Ammon's horn (tissue), 1 donor: ENCODE measurements around the gene MYO7A.

Source experiments
- DNase-seq: peaks from one replicate; pipeline ENCODE4 v3.0.0-alpha.2; 2016; ENCODE audit warnings: low spot score

Gene MYO7A

GRCh38 chr11:77146261-77147035 lies 18.4 kb downstream of the MYO7A start:
- peak; percentile 29 for DNase-seq

GRCh38 chr11:77147036-77147315 lies 18.9 kb downstream of the MYO7A start:
- DNase-seq: no peak

- no peak for DNase-seq
These were observed 19.7 kb downstream of the MYO7A start for GRCh38 chr11:77147668-77148321.

GRCh38 chr11:77148963-77149715 lies 21.1 kb downstream of the MYO7A start:
- no peak for DNase-seq

- no peak for DNase-seq
These were observed 21.8 kb downstream of the MYO7A start for GRCh38 chr11:77149716-77150392.

- DNase-seq: no peak
These were observed 22.8 kb downstream of the MYO7A start for GRCh38 chr11:77150836-77151235.

- peak; percentile 22 for DNase-seq
These were observed 23.9 kb downstream of the MYO7A start for GRCh38 chr11:77151804-77152509.

GRCh38 chr11:77152846-77153245 lies 24.8 kb downstream of the MYO7A start:
- DNase-seq: no peak

- no peak for DNase-seq
These were observed 25.5 kb downstream of the MYO7A start for GRCh38 chr11:77153276-77154185.

GRCh38 chr11:77154381-77155081 lies 26.5 kb downstream of the MYO7A start:
- DNase-seq: peak; percentile 92

GRCh38 chr11:77155082-77155475 lies 27.0 kb downstream of the MYO7A start:
- no peak for DNase-seq

GRCh38 chr11:77155556-77156130 lies 27.6 kb downstream of the MYO7A start:
- no peak for DNase-seq

- no peak for DNase-seq
These were observed 28.6 kb downstream of the MYO7A start for GRCh38 chr11:77156396-77157195.

- no peak for DNase-seq
These were observed 30.1 kb downstream of the MYO7A start for GRCh38 chr11:77158041-77158695.

GRCh38 chr11:77159219-77159936 lies 31.3 kb downstream of the MYO7A start:
- DNase-seq: no peak

GRCh38 chr11:77159937-77160495 lies 32.0 kb downstream of the MYO7A start:
- no peak for DNase-seq

- DNase-seq: no peak
These were observed 35.2 kb downstream of the MYO7A start for GRCh38 chr11:77163271-77163670.
